K562 (cell line): ENCODE data around the gene FGF21. TPM values are rescaled to one million over a fixed set of nuclear protein-coding genes. Genes with fewer than 3 reads are reported as not detected.
A peak's percentile ranks its signal among the peaks of the same experiment; 100 is the strongest.

Source experiments
- BHLHE40 ChIP-seq: IDR thresholded peaks from 2 replicates; pipeline ENCODE4 v1.6.1; 2011; ENCODE audit warnings: low read length, improper control_type of control experiment
- CHD2 ChIP-seq: IDR thresholded peaks from 2 replicates; pipeline ENCODE4 v1.6.1; 2011; ENCODE audit warnings: low read depth, low read length
- HDAC2 ChIP-seq: fragments of 450-650 bp; IDR thresholded peaks from 2 replicates; pipeline ENCODE4 v1.6.1; 2016; ENCODE audit warnings: mild to moderate bottlenecking
- MED1 ChIP-seq: sonication (generic); formaldehyde crosslinking; IDR thresholded peaks from 2 replicates; pipeline ENCODE4 v1.8.1; 2023; ENCODE audit warnings: missing genetic modification reagents, borderline replicate concordance
- MTA3 ChIP-seq: fragments of 450-650 bp; formaldehyde crosslinking; IDR thresholded peaks from 2 replicates; pipeline ENCODE4 v1.6.1; 2017; ENCODE audit warnings: mild to moderate bottlenecking, borderline replicate concordance
- TBL1XR1 ChIP-seq, 2 experiments: IDR thresholded peaks; 2 replicates each; pipeline ENCODE4 v1.6.1; 2012; ENCODE audit warnings: improper control_type of control experiment in 2 of 2, low read length in 2 of 2, mild to moderate bottlenecking in 1 of 2
- TSC22D4 ChIP-seq: fragments of 450-650 bp; IDR thresholded peaks from 2 replicates; pipeline ENCODE4 v1.6.1; 2016; ENCODE audit warnings: missing genetic modification characterization, missing biosample characterization, control low read depth
- ZC3H8 ChIP-seq: fragments of 450-650 bp; IDR thresholded peaks from 2 replicates; pipeline ENCODE4 v1.6.1; 2017
- ZNF121 ChIP-seq: sonication (generic); formaldehyde crosslinking; conservative IDR thresholded peaks from 2 replicates; pipeline ENCODE4 v1.8.0; 2022; ENCODE audit warnings: missing genetic modification reagents
- ZNF77 ChIP-seq: fragments of 250-450 bp; sonication (Bioruptor Pico); IDR thresholded peaks from 2 replicates; pipeline ENCODE4 v1.5.0; 2020
- ZNF785 ChIP-seq: fragments of 250-450 bp; sonication (Bioruptor Pico); IDR thresholded peaks from 2 replicates; pipeline ENCODE4 v1.4.0; 2020; ENCODE audit warnings: mild to moderate bottlenecking
- polyA plus RNA-seq, 8 experiments: library from polyadenylated mRNA; depleted of rRNA in 4 of 8; stranded (reverse) in 5 of 8; unstranded in 3 of 8; fragments of >200 nt; fragmentation: Nextera tagmentation in 2 of 8; fragmentation: Illumina TruSeq in 1 of 8; extraction: Ambion mirVana in 2 of 8; extraction: Trizol in 1 of 8; gene quantifications; 2 replicates each; pipeline versions ENCODE4 v1.2.1 to v1.2.3, GENCODE V29; 2011 to 2014; ENCODE audit warnings: inconsistent platforms in 1 of 8, missing spikeins in 1 of 8
- total RNA-seq, 7 experiments: library from RNA; depleted of rRNA in 6 of 7; stranded (reverse); fragments of >200 nt in 6 of 7; fragmentation: Illumina TruSeq in 2 of 7; extraction: Trizol in 2 of 7; gene quantifications; 2 replicates each; pipeline versions ENCODE4 v1.2.1 to v1.2.3, GENCODE V29; 2011 to 2021; ENCODE audit warnings: low replicate concordance in 1 of 7
- TF ChIP-seq, protein P1 (sequence below): fragments of 450-650 bp; IDR thresholded peaks from 2 replicates; pipeline ENCODE4 v1.6.1; 2016; ENCODE audit warnings: antibody characterized with exemption
- TF ChIP-seq, protein P2 (sequence below): conservative IDR thresholded peaks from 2 replicates; pipeline ENCODE4 v1.6.1; 2011; ENCODE audit warnings: low read depth, mild to moderate bottlenecking, low read length; ENCODE audit not compliant: control insufficient read depth
- TF ChIP-seq, protein P3 (sequence below): fragments of 250-450 bp; sonication (Bioruptor Pico); IDR thresholded peaks from 2 replicates; pipeline ENCODE4 v1.9.0; 2021; ENCODE audit warnings: mild to moderate bottlenecking, inconsistent platforms
- TF ChIP-seq, protein P4 (sequence below): IDR thresholded peaks from 3 replicates; pipeline ENCODE4 v1.6.1; 2011; ENCODE audit warnings: borderline replicate concordance, mild to moderate bottlenecking, moderate library complexity; ENCODE audit not compliant: insufficient read length; ENCODE audit errors: extremely low read depth
- TF ChIP-seq, protein P5 (sequence below): fragments of 450-650 bp; formaldehyde crosslinking; IDR thresholded peaks from 2 replicates; pipeline ENCODE4 v1.4.0; 2020; ENCODE audit warnings: mild to moderate bottlenecking, moderate library complexity
- TF ChIP-seq, protein P6 (sequence below): fragments of 450-650 bp; formaldehyde crosslinking; IDR thresholded peaks from 2 replicates; pipeline ENCODE4 v1.4.0; 2022; ENCODE audit warnings: missing genetic modification characterization

The FGF21 gene
- total and polyA plus RNA-seq, 9 of the 15 experiments (the other 6 are each of a cell fraction or from before 2014, with no cell fraction given), result 0.04 to 0.77 (median 0.09) TPM; not detected in 6

DNA sequence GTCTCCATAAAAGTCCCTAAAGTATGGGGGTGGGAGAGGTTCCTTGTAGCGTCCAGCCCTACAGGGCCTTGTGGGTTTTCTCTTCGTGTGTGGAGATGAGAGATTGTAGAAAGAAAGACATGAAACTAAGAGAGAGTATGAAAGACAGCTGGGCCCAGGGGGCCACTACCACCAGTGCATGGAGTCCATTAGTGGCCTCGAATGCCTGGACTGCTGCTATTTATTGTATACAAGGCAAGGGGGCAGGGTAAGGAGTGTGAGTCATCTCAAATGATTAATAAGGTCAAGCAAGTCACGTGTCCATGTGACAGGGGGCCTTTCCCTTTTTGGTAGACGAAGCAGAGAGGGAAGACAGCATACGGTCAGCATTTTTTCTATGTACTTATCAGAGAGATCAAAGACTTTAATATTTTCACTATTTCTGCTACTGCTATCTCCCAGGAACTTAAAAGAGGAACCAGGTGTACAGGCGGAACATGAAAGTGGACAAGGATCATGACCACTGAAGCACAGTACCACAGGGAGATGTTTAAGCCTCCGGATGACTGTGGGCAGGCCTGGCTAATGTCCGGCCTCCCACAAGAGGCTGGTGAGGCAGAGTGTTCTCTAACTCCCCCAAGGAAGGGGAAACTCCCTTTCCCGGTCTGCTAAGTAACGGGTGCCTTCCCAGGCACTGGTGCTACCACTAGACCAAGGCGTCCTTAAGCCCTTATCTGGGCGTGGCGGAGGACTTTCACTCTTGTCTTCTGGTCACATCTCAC lies 25.5 kb downstream of the FGF21 start (continued):
- TF ChIP-seq TSC22D4 (tag) (no peak), ZNF77 (CRISPR knock-in tag) (no peak), ZNF785 (CRISPR knock-in tag) (no peak), MED1 (no peak), CHD2 (no peak), HDAC2 (peak; percentile 68; the same call in 1 of the 2 replicates), MTA3 (peak; percentile 50; the same call in 1 of the 2 replicates), ZC3H8 (no peak), ZNF121 (CRISPR knock-in tag) (no peak), TBL1XR1 (IDR thresholded peaks at IDR 0.05; ENCODE audit: low read length in 2 of 2) (peak; percentile 14 to 31; a peak in 1 of 4 replicates), BHLHE40 (peak; percentile 90)
- TF ChIP-seq, protein P1, sequence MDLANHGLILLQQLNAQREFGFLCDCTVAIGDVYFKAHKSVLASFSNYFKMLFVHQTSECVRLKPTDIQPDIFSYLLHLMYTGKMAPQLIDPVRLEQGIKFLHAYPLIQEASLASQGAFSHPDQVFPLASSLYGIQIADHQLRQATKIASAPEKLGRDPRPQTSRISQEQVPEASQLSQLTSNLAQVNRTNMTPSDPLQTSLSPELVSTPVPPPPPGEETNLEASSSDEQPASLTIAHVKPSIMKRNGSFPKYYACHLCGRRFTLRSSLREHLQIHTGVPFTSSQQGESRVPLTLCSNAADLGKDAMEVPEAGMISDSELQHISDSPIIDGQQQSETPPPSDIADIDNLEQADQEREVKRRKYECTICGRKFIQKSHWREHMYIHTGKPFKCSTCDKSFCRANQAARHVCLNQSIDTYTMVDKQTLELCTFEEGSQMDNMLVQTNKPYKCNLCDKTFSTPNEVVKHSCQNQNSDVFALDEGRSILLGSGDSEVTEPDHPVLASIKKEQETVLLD, result peak; percentile 53; the same call in 1 of the 2 replicates
- TF ChIP-seq, protein P2, sequence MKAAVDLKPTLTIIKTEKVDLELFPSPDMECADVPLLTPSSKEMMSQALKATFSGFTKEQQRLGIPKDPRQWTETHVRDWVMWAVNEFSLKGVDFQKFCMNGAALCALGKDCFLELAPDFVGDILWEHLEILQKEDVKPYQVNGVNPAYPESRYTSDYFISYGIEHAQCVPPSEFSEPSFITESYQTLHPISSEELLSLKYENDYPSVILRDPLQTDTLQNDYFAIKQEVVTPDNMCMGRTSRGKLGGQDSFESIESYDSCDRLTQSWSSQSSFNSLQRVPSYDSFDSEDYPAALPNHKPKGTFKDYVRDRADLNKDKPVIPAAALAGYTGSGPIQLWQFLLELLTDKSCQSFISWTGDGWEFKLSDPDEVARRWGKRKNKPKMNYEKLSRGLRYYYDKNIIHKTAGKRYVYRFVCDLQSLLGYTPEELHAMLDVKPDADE, result no peak
- TF ChIP-seq, protein P3, sequence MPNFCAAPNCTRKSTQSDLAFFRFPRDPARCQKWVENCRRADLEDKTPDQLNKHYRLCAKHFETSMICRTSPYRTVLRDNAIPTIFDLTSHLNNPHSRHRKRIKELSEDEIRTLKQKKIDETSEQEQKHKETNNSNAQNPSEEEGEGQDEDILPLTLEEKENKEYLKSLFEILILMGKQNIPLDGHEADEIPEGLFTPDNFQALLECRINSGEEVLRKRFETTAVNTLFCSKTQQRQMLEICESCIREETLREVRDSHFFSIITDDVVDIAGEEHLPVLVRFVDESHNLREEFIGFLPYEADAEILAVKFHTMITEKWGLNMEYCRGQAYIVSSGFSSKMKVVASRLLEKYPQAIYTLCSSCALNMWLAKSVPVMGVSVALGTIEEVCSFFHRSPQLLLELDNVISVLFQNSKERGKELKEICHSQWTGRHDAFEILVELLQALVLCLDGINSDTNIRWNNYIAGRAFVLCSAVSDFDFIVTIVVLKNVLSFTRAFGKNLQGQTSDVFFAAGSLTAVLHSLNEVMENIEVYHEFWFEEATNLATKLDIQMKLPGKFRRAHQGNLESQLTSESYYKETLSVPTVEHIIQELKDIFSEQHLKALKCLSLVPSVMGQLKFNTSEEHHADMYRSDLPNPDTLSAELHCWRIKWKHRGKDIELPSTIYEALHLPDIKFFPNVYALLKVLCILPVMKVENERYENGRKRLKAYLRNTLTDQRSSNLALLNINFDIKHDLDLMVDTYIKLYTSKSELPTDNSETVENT (CRISPR knock-in tag), result no peak
- TF ChIP-seq, protein P4, sequence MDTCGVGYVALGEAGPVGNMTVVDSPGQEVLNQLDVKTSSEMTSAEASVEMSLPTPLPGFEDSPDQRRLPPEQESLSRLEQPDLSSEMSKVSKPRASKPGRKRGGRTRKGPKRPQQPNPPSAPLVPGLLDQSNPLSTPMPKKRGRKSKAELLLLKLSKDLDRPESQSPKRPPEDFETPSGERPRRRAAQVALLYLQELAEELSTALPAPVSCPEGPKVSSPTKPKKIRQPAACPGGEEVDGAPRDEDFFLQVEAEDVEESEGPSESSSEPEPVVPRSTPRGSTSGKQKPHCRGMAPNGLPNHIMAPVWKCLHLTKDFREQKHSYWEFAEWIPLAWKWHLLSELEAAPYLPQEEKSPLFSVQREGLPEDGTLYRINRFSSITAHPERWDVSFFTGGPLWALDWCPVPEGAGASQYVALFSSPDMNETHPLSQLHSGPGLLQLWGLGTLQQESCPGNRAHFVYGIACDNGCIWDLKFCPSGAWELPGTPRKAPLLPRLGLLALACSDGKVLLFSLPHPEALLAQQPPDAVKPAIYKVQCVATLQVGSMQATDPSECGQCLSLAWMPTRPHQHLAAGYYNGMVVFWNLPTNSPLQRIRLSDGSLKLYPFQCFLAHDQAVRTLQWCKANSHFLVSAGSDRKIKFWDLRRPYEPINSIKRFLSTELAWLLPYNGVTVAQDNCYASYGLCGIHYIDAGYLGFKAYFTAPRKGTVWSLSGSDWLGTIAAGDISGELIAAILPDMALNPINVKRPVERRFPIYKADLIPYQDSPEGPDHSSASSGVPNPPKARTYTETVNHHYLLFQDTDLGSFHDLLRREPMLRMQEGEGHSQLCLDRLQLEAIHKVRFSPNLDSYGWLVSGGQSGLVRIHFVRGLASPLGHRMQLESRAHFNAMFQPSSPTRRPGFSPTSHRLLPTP, result no peak
- TF ChIP-seq, protein P5, sequence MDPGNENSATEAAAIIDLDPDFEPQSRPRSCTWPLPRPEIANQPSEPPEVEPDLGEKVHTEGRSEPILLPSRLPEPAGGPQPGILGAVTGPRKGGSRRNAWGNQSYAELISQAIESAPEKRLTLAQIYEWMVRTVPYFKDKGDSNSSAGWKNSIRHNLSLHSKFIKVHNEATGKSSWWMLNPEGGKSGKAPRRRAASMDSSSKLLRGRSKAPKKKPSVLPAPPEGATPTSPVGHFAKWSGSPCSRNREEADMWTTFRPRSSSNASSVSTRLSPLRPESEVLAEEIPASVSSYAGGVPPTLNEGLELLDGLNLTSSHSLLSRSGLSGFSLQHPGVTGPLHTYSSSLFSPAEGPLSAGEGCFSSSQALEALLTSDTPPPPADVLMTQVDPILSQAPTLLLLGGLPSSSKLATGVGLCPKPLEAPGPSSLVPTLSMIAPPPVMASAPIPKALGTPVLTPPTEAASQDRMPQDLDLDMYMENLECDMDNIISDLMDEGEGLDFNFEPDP (CRISPR knock-in tag), result no peak
- TF ChIP-seq, protein P6, sequence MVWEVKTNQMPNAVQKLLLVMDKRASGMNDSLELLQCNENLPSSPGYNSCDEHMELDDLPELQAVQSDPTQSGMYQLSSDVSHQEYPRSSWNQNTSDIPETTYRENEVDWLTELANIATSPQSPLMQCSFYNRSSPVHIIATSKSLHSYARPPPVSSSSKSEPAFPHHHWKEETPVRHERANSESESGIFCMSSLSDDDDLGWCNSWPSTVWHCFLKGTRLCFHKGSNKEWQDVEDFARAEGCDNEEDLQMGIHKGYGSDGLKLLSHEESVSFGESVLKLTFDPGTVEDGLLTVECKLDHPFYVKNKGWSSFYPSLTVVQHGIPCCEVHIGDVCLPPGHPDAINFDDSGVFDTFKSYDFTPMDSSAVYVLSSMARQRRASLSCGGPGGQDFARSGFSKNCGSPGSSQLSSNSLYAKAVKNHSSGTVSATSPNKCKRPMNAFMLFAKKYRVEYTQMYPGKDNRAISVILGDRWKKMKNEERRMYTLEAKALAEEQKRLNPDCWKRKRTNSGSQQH (CRISPR knock-in tag), result no peak
